ENCODE measurements around the gene DUSP18. TPM values are rescaled to one million over a fixed set of nuclear protein-coding genes. Genes with fewer than 3 reads are reported as not detected.

DUSP18 gene
- polyA plus RNA-seq, 3 donors = 13.2 to 34.5 (median 18.9) TPM

DNA sequence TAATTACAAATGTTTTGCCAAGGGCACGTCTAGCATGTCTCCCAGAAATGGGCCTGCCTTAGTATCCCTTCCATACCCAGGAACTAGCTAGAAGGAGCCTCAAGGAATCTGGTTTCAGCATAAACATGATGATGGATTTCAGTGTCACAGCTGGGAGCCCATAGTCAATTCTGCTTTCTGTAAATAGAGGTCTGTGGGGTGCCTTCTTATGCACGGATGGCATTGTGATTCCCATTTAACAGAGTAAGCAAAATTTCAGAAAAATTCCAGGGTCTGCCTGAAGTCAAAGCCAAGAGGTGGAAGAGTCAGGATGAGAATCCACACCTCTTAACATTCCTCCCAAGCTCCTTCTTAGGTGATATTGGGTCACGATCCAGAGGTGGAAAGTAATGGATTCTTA lies 12.1 kb downstream of the DUSP18 start:
- Mint-ChIP-seq H3K9me3 (peaks cover 0 to 4% (median 3%) of the 10 kb centered on the region in 7 donors), H3K36me3 (peaks cover 20 to 48% of the 10 kb centered on the region in 2 donors), H3K27me3 (ENCODE audit: low read depth in 3 of 3) (no peaks in the 10 kb centered on the region), H3K4me1 (peaks cover 10% of the 10 kb centered on the region), H3K27ac (peak overlapping the region in 1 of 7 donors; percentile 3), H3K4me3 (no peak overlapping the region)
- Histone ChIP-seq H3K27ac (ENCODE audit: low read depth in 1 of 2, low read length in 2 of 2) (no peak overlapping the region), H3K9me3 (replicated peaks in 1 of 2; ENCODE audit: control insufficient read depth in 1 of 2, insufficient read depth in 1 of 2, low read length in 2 of 2) (no peaks in the 10 kb centered on the region), H3K79me2 (ENCODE audit: insufficient read depth, low read length) (no peaks in the 10 kb centered on the region), H3K9ac (ENCODE audit: insufficient read depth, low read length, poor library complexity, severe bottlenecking) (no peak overlapping the region), H4K20me1 (ENCODE audit: insufficient read depth, low read length) (peaks cover 5% of the 10 kb centered on the region), H3K27me3 (ENCODE audit: control insufficient read depth in 2 of 2, insufficient read depth in 2 of 2, low read length in 2 of 2) (no peaks in the 10 kb centered on the region), H3K4me3 (replicated peaks in 1 of 3; ENCODE audit: low read depth in 2 of 3, low read length in 3 of 3) (no peak overlapping the region), H3K36me3 (replicated peaks in 1 of 2; ENCODE audit: control insufficient read depth in 1 of 2, insufficient read depth in 2 of 2, low read length in 2 of 2) (peaks cover 3 to 27% of the 10 kb centered on the region in 2 donors), H3K4me1 (ENCODE audit: control insufficient read depth in 1 of 2, insufficient read depth in 2 of 2, low read length in 2 of 2) (peaks cover 3% of the 10 kb centered on the region in 2 donors), H3K4me2 (replicated peaks; ENCODE audit: extremely low read depth, low read length, poor library complexity, severe bottlenecking) (no peak overlapping the region), H2AFZ (ENCODE audit: insufficient read depth, low read depth, low read length, poor library complexity, severe bottlenecking) (no peak overlapping the region)
- 100% methylated on average over 1 of the region's 3 CpGs for WGBS (ENCODE audit: insufficient coverage)
- intact Hi-C loops (cut with micrococcal nuclease) = no loop called here
- no peak for TF ChIP-seq CTCF (IDR thresholded peaks at IDR 0.05)
- no peak for DNase-seq

DNA sequence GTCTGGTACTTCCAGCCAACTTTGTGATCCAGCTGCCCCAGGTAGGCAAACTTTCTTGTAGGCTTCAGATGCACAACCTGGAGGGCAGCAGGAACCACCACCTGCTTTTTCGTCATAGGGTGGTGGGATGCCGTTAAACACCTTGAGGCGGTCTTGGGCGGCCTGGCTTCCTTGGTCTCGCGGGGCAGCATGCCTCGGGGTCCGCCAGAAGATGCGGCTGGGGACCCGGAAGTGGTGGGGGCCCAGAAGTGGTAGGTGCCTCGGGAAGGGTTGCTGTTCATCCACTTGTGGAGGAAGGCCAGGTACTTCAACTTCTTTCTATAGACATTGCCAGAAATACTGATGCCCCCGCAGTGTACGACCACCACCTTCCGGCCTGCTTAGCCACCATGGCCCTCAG lies 13.3 kb downstream of the DUSP18 start:
- Histone ChIP-seq H3K4me2 (replicated peaks; ENCODE audit: extremely low read depth, low read length, poor library complexity, severe bottlenecking) (no peak overlapping the region), H4K20me1 (ENCODE audit: insufficient read depth, low read length) (peaks cover 5% of the 10 kb centered on the region), H3K4me1 (ENCODE audit: control insufficient read depth in 1 of 2, insufficient read depth in 2 of 2, low read length in 2 of 2) (peaks cover 10 to 14% of the 10 kb centered on the region in 2 donors), H3K27me3 (ENCODE audit: control insufficient read depth in 2 of 2, insufficient read depth in 2 of 2, low read length in 2 of 2) (no peaks in the 10 kb centered on the region), H3K4me3 (replicated peaks in 1 of 3; ENCODE audit: low read depth in 2 of 3, low read length in 3 of 3) (no peak overlapping the region), H3K9me3 (replicated peaks in 1 of 2; ENCODE audit: control insufficient read depth in 1 of 2, insufficient read depth in 1 of 2, low read length in 2 of 2) (no peaks in the 10 kb centered on the region), H3K36me3 (replicated peaks in 1 of 2; ENCODE audit: control insufficient read depth in 1 of 2, insufficient read depth in 2 of 2, low read length in 2 of 2) (peaks cover 3 to 15% of the 10 kb centered on the region in 2 donors), H3K79me2 (ENCODE audit: insufficient read depth, low read length) (no peaks in the 10 kb centered on the region), H3K27ac (ENCODE audit: low read depth in 1 of 2, low read length in 2 of 2) (no peak overlapping the region), H3K9ac (ENCODE audit: insufficient read depth, low read length, poor library complexity, severe bottlenecking) (no peak overlapping the region), H2AFZ (ENCODE audit: insufficient read depth, low read depth, low read length, poor library complexity, severe bottlenecking) (no peak overlapping the region)
- Mint-ChIP-seq H3K36me3 (peaks cover 9 to 36% of the 10 kb centered on the region in 2 donors), H3K4me1 (peaks cover 16% of the 10 kb centered on the region), H3K9me3 (peaks cover 0 to 4% (median 3%) of the 10 kb centered on the region in 7 donors), H3K4me3 (no peak overlapping the region), H3K27me3 (ENCODE audit: low read depth in 3 of 3) (no peaks in the 10 kb centered on the region), H3K27ac (peak overlapping the region in 1 of 7 donors; percentile 77)
- intact Hi-C loops (cut with micrococcal nuclease) = no loop called here
- no peak for DNase-seq
- 96% methylated on average over 12 of the region's 14 CpGs for WGBS (ENCODE audit: insufficient coverage)
- no peak for TF ChIP-seq CTCF (IDR thresholded peaks at IDR 0.05)
